Activated CD8-positive, alpha-beta T cell treated with anti-CD3 and anti-CD28 coated beads, Interleukin-2, amount 10 ng/mL, durations not matched to agents 7 days and 5 days (primary cell): Measurements from ENCODE around the gene DAND5. TPM values are rescaled to one million over a fixed set of nuclear protein-coding genes. Genes with fewer than 3 reads are reported as not detected.

ENCODE experiments used
- ATAC-seq: fragments of 150-1000 bp; cut with Tn5 transposase; one replicate; pipeline ENCODE4 v1.10.0; 2021; ENCODE audit warnings: moderate library complexity
- CTCF ChIA-PET: fragments of 350-600 bp; sonication (Branson Sonifier 250); formaldehyde crosslinking; loops from one replicate; lab custom pipeline; 2021; ENCODE audit warnings: antibody characterized with exemption; lab: Charles Lee
- POLR2A ChIA-PET: fragments of 350-600 bp; sonication (Branson Sonifier 250); formaldehyde crosslinking; loops from one replicate; lab custom pipeline; 2021; ENCODE audit warnings: antibody characterized with exemption; lab: Charles Lee
- DNase-seq: peaks from one replicate; pipeline ENCODE4 v3.0.0-alpha.2; 2020
- H3K27ac Mint-ChIP-seq: one replicate; pipeline ENCODE4 v1.8.0; 2021; ENCODE audit warnings: mild to moderate bottlenecking, mixed read lengths
- H3K27me3 Mint-ChIP-seq: one replicate; pipeline ENCODE4 v1.8.0; 2021; ENCODE audit warnings: low read depth, mixed read lengths
- H3K36me3 Mint-ChIP-seq: one replicate; pipeline ENCODE4 v1.8.0; 2021; ENCODE audit warnings: low read depth, mixed read lengths
- H3K4me1 Mint-ChIP-seq: one replicate; pipeline ENCODE4 v1.8.0; 2021; ENCODE audit warnings: low read depth, mixed read lengths
- H3K4me3 Mint-ChIP-seq: one replicate; pipeline ENCODE4 v1.8.0; 2021; ENCODE audit warnings: mild to moderate bottlenecking, mixed read lengths
- H3K9me3 Mint-ChIP-seq: one replicate; pipeline ENCODE4 v1.8.0; 2022; ENCODE audit warnings: mixed read lengths; ENCODE audit not compliant: insufficient read depth
- total RNA-seq, 2 experiments: library from RNA; stranded (reverse); gene quantifications; one replicate each; pipeline ENCODE4 v1.2.3, GENCODE V29; 2021

The DAND5 gene
- total RNA-seq, 2 experiments from 2014 or later, result 0.21 to 0.34 TPM

DNA sequence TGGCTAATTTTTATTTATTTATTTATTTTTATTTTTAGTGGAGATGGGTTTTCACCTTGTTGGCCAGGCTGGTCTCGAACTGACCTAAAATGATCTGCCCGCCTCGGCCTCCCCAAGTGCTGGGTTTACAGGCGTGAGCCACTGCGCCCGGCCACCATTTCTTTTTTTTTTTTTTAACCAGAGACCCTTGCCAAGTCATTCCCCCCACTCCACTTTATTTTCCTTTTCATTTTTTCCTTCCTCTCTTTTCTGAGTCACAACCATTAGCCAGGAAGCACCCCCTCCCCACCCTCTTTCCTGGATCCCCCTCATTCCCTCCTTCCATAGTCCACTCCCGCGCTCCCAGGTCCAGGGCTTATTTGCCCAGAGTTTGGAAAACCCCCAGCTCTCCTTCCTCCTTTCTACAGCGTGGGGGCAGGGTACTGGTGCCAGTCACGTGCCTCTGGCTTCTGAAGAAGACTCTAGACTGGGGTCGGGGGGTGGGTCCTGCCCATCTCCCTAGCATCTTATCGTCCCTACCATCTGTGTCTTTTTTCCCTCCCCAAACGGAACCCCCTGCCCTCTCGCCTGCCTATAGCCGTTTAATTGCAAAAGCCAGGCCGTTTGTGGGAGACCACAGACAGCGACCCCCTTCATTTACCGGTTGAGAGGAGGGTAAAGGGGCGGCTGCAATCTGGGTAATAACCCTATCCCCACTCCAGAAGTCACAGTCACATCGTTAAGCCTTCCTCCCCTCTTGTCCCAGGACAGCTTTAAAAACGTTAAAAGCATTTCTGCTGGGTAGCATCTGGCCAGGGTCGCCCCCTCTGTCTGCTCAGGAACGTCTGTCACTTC is 32.1 kb upstream of the DAND5 start:
- H3K27me3 Mint-ChIP-seq, result no peaks in the 10 kb centered on the region
- ATAC-seq (no peak), DNase-seq (no peak)
- H3K4me3 Mint-ChIP-seq, result peak overlapping the region; percentile 99
- ChIA-PET CTCF (interaction anchor here (0.8 to 2.1 kb wide), 7 partner anchors 9 to 157 kb away, joined by 3 to 27 read pairs (median 5); partner anchors contain the start of genes JUNB and KLF1), POLR2A (interaction anchor here (0.6 to 3.1 kb wide), 19 partner anchors 7 to 271 kb away, joined by 3 to 20 read pairs (median 4); partner anchors contain the start of genes DNASE2, GCDH, RAD23A and SYCE2)
- H3K4me1 Mint-ChIP-seq, result peaks cover 64% of the 10 kb centered on the region
- peaks cover 49% of the 10 kb centered on the region for H3K36me3 Mint-ChIP-seq
- H3K27ac Mint-ChIP-seq, result peak overlapping the region; percentile 97
- H3K9me3 Mint-ChIP-seq, result no peaks in the 10 kb centered on the region

DNA sequence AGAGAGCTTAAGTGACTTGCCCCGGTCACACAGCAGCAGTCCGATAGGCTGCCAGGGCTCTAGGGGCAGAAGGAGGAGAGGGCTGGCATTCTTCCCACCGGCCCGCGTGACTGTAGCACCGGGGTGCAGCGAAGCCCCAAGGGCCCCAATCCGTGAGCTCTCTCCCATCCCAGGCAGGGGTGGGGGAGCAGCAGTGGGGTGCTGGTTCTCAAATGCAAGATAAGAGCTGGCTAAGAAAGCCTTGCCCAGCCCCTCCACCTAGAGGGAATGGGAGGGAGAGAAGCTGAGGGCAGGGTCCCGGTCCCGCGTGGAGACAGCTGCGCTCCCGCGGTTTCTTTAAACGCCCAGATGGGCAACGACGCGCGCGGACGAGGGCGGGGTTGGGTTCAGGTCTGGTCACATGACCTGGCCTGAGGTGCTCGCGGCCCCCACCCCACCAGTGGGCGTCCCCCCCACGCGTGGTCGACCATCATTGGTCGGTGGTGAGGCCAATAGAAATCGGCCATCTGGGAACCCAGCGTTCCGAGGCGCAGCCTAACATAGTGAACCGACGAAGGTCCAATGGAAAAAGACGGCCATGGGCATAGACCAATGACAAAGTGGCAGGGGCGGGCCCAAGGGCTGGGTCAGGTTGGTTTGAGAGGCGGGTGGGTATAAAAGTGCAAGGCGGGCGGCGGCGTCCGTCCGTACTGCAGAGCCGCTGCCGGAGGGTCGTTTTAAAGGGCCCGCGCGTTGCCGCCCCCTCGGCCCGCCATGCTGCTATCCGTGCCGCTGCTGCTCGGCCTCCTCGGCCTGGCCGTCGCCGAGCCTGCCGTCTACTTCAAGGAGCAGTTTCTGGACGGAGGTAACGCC is 31.2 kb upstream of the DAND5 start, which contains the start of gene CALR:
Gene CALR, plus strand, starts transcription at position 683 of the 852 bp plus-strand sequence. Its CDS starts 71 bp downstream, at position 754.
- ATAC-seq, result peak; percentile 91
- POLR2A ChIA-PET, result interaction anchor here (0.6 to 3.1 kb wide), 21 partner anchors 8 to 272 kb away, joined by 3 to 20 read pairs (median 4); partner anchors contain the start of genes DNASE2, GCDH, RAD23A and SYCE2
- Mint-ChIP-seq H3K9me3 (no peaks in the 10 kb centered on the region), H3K4me3 (peak within 1 kb of the TSS; percentile 99), H3K27ac (peak within 1 kb of the TSS; percentile 97), H3K36me3 (peaks cover 50% of the 10 kb centered on the region), H3K4me1 (peaks cover 60% of the 10 kb centered on the region), H3K27me3 (no peaks in the 10 kb centered on the region)
- CTCF ChIA-PET, result interaction anchor here (0.8 to 2.1 kb wide), 7 partner anchors 8 to 156 kb away, joined by 3 to 27 read pairs (median 5); partner anchors contain the start of genes JUNB and KLF1
- DNase-seq, result peak; percentile 100

DNA sequence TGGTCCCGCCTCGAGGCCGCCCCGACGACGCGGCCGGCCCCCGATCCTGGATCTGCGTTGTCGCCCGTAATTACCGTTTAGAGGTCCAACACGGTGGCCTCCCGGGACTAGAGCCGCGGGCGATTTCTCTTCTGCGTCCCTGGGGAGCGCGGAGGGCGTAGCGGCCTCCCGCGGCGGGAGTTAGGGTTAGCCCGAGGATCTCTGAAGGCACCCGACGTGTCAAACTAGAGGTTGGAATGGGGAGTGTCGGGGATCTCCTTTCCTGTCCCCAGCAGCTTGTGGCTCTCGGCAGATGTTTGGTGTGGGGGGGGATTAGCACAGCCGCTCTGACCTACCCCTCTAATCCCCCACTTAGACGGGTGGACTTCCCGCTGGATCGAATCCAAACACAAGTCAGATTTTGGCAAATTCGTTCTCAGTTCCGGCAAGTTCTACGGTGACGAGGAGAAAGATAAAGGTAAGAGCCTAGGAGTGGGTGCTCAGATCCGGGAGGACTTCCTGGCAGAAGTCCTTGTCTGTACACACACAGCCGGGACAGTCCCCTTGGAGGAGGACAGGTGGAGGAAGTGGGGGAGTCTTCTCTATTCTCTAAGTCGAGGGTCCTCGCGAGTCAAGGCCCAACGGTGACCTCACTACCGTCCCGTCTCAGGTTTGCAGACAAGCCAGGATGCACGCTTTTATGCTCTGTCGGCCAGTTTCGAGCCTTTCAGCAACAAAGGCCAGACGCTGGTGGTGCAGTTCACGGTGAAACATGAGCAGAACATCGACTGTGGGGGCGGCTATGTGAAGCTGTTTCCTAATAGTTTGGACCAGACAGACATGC is 30.4 kb upstream of the DAND5 start:
- ATAC-seq, result peak; percentile 6
- peak; percentile 54 for DNase-seq
- peaks cover 66% of the 10 kb centered on the region for H3K4me1 Mint-ChIP-seq
- H3K36me3 Mint-ChIP-seq, result peaks cover 56% of the 10 kb centered on the region
- POLR2A ChIA-PET, result interaction anchor here (0.7 to 3.1 kb wide), 10 partner anchors 9 to 244 kb away, joined by 3 to 20 read pairs (median 3); partner anchors contain the start of genes JUNB and SYCE2
- peak overlapping the region; percentile 97 for H3K27ac Mint-ChIP-seq
- H3K9me3 Mint-ChIP-seq, result no peaks in the 10 kb centered on the region
- CTCF ChIA-PET, result interaction anchor here (0.8 to 2.1 kb wide), 3 partner anchors 27 to 53 kb away, joined by 3 to 27 read pairs (median 4); partner anchors contain the start of gene KLF1
- H3K4me3 Mint-ChIP-seq, result peak overlapping the region; percentile 99
- no peaks in the 10 kb centered on the region for H3K27me3 Mint-ChIP-seq

DNA sequence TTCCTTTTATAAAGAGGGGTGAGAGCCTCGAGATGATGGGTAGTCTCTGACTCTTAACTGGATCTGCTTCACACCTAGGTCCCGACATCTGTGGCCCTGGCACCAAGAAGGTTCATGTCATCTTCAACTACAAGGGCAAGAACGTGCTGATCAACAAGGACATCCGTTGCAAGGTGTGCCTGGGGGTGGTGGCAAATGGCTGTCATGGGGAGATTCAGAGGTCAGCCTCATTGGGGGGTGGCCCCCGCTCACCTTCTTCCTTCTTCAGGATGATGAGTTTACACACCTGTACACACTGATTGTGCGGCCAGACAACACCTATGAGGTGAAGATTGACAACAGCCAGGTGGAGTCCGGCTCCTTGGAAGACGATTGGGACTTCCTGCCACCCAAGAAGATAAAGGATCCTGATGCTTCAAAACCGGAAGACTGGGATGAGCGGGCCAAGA is 29.4 kb upstream of the DAND5 start:
- peaks cover 65% of the 10 kb centered on the region for H3K36me3 Mint-ChIP-seq
- no peak for ATAC-seq
- CTCF ChIA-PET, result interaction anchor here (0.8 kb wide), 2 partner anchors 26 to 32 kb away, joined by 3 to 4 read pairs; no protein-coding TSS in a partner anchor
- H3K27ac Mint-ChIP-seq, result peak overlapping the region; percentile 97
- H3K27me3 Mint-ChIP-seq, result no peaks in the 10 kb centered on the region
- no peaks in the 10 kb centered on the region for H3K9me3 Mint-ChIP-seq
- no peak for DNase-seq
- POLR2A ChIA-PET, result interaction anchor here (0.6 to 3.1 kb wide), 6 partner anchors 13 to 213 kb away, joined by 3 to 20 read pairs (median 4); partner anchors contain the start of genes JUNB and SYCE2
- peaks cover 71% of the 10 kb centered on the region for H3K4me1 Mint-ChIP-seq
- peak overlapping the region; percentile 99 for H3K4me3 Mint-ChIP-seq

DNA sequence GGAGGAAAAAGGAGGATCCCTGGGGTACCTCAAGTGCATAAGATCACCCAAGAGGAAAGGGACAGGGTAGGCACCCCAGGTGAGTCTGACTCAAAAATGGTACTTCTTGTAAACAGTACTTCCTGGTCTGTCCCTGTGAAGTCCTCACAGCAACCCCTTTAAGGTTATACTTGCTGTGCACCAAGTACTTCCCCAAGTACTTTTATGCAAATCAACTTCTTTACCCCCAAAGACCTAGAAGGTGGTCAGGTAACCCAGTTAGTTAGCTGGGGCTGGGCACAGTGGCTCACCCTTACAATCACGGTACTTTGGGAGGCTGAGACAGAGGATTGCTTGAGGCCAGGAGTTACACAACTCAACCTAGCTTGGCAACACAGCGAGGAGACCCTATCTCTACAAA is 28.5 kb upstream of the DAND5 start:
- Mint-ChIP-seq H3K36me3 (peaks cover 73% of the 10 kb centered on the region), H3K27ac (peak overlapping the region; percentile 97), H3K9me3 (no peaks in the 10 kb centered on the region), H3K4me1 (peaks cover 76% of the 10 kb centered on the region), H3K27me3 (no peaks in the 10 kb centered on the region), H3K4me3 (peak overlapping the region; percentile 99)
- DNase-seq (no peak), ATAC-seq (no peak)
- POLR2A ChIA-PET, result no interaction called here
- CTCF ChIA-PET, result interaction anchor here (0.7 to 2.3 kb wide), 2 partner anchors 16 to 56 kb away, joined by 3 to 7 read pairs; no protein-coding TSS in a partner anchor

DNA sequence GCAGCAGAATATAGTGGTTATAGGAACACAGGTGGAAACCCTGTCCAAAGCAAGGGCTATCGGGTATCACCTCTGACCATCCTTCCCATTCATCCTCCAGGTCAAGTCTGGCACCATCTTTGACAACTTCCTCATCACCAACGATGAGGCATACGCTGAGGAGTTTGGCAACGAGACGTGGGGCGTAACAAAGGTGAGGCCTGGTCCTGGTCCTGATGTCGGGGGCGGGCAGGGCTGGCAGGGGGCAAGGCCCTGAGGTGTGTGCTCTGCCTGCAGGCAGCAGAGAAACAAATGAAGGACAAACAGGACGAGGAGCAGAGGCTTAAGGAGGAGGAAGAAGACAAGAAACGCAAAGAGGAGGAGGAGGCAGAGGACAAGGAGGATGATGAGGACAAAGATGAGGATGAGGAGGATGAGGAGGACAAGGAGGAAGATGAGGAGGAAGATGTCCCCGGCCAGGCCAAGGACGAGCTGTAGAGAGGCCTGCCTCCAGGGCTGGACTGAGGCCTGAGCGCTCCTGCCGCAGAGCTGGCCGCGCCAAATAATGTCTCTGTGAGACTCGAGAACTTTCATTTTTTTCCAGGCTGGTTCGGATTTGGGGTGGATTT is 25.8 kb upstream of the DAND5 start:
- POLR2A ChIA-PET, result interaction anchor here (0.8 to 0.9 kb wide), 2 partner anchors 9 to 10 kb away, joined by 3 to 4 read pairs; partner anchors contain the start of gene FARSA
- Mint-ChIP-seq H3K27ac (peak overlapping the region; percentile 75), H3K27me3 (no peaks in the 10 kb centered on the region), H3K4me3 (no peak overlapping the region), H3K9me3 (no peaks in the 10 kb centered on the region), H3K36me3 (peaks cover 91% of the 10 kb centered on the region), H3K4me1 (peaks cover 76% of the 10 kb centered on the region)
- ATAC-seq (no peak), DNase-seq (no peak)
- CTCF ChIA-PET, result interaction anchor here (0.8 to 1.0 kb wide), 2 partner anchors 53 to 57 kb away, joined by 3 read pairs; partner anchors contain the start of gene GCDH

DNA sequence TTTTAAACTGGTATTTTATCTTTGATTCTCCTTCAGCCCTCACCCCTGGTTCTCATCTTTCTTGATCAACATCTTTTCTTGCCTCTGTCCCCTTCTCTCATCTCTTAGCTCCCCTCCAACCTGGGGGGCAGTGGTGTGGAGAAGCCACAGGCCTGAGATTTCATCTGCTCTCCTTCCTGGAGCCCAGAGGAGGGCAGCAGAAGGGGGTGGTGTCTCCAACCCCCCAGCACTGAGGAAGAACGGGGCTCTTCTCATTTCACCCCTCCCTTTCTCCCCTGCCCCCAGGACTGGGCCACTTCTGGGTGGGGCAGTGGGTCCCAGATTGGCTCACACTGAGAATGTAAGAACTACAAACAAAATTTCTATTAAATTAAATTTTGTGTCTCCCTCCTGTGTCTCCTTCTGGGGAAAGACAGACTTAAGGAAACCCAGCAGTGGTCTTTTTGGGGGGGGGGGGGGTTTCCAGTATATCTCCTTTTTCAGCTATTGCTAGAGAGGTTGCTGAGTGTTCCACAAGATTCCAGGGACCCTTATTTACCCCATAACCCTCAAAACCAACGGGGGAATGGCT is 25.2 kb upstream of the DAND5 start:
- H3K4me3 Mint-ChIP-seq, result no peak overlapping the region
- no peak for DNase-seq
- H3K4me1 Mint-ChIP-seq, result peaks cover 76% of the 10 kb centered on the region
- no peaks in the 10 kb centered on the region for H3K9me3 Mint-ChIP-seq
- CTCF ChIA-PET, result interaction anchor here (0.8 to 1.0 kb wide), 2 partner anchors 53 to 58 kb away, joined by 3 read pairs; partner anchors contain the start of gene GCDH
- H3K27ac Mint-ChIP-seq, result peak overlapping the region; percentile 65
- H3K36me3 Mint-ChIP-seq, result peaks cover 91% of the 10 kb centered on the region
- POLR2A ChIA-PET, result interaction anchor here (0.8 to 0.9 kb wide), 2 partner anchors 10 to 11 kb away, joined by 3 to 4 read pairs; partner anchors contain the start of gene FARSA
- ATAC-seq, result no peak
- no peaks in the 10 kb centered on the region for H3K27me3 Mint-ChIP-seq

DNA sequence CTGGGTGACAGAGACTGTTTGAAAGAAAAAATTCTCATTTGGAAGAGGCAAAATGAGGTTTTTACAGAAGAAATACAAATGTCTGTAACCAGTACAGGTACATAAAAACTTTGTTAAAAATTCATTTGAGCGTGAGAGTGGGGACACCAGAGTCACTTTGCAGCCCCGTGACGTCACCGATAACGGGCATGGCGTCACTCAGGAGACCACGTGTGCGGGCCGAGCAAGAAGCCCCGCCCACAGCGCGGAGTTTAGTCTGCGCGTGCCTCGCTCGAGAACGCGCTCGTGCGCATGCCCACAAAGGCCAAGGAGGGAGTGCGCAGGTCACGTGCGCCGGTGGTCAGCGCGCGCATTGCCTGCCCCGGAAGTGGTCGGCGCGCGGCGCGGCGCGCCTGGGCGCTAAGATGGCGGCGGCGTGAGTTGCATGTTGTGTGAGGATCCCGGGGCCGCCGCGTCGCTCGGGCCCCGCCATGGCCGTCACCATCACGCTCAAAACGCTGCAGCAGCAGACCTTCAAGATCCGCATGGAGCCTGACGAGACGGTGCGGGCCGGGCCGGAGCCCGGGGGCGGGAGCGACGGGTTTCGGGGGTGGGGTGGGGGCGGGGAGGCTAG is 23.8 kb upstream of the DAND5 start, which contains the start of gene RAD23A:
Gene RAD23A, plus strand, starts transcription at position 384 of the 613 bp plus-strand sequence. Its CDS starts 87 bp downstream, at position 471.
- CTCF ChIA-PET, result interaction anchor here (1.0 to 1.2 kb wide), 3 partner anchors 8 to 20 kb away, joined by 3 to 9 read pairs (median 5); partner anchors contain the start of gene CALR

More for the DNA sequence above, 23.8 kb upstream of the DAND5 start, which contains the start of gene RAD23A:
- ATAC-seq (peak; percentile 76), DNase-seq (peak; percentile 98)
- H3K27ac Mint-ChIP-seq, result peak within 1 kb of the TSS; percentile 96
- POLR2A ChIA-PET, result interaction anchor here (0.9 to 1.3 kb wide), 4 partner anchors 8 to 153 kb away, joined by 3 to 7 read pairs (median 4); partner anchors contain the start of genes CALR and GADD45GIP1
- peak within 1 kb of the TSS; percentile 91 for H3K4me3 Mint-ChIP-seq
- H3K4me1 Mint-ChIP-seq, result peaks cover 72% of the 10 kb centered on the region
- H3K36me3 Mint-ChIP-seq, result peaks cover 88% of the 10 kb centered on the region
- no peaks in the 10 kb centered on the region for H3K27me3 Mint-ChIP-seq
- H3K9me3 Mint-ChIP-seq, result no peaks in the 10 kb centered on the region
